BE2C (cell line): ENCODE data around the gene HS3ST5.

Experiments used
- DNase-seq: peaks from one replicate; pipeline ENCODE4 v3.0.0-alpha.2; 2020
- H3K27me3 ChIP-seq: fragments of 250-450 bp; sonication (Bioruptor Pico); 2 replicates; pipeline ENCODE4 v1.5.1; 2020; ENCODE audit warnings: mild to moderate bottlenecking
- H3K36me3 ChIP-seq: fragments of 250-450 bp; sonication (Bioruptor Pico); 2 replicates; pipeline ENCODE4 v1.5.1; 2020; ENCODE audit warnings: mild to moderate bottlenecking
- H3K4me1 ChIP-seq: fragments of 250-450 bp; sonication (Bioruptor Pico); 2 replicates; pipeline ENCODE4 v1.5.1; 2020
- H3K4me3 ChIP-seq: 2 replicates; pipeline ENCODE4 v1.5.1; 2011; ENCODE audit warnings: low read depth, low read length
- H3K9me3 ChIP-seq: fragments of 250-450 bp; sonication (Bioruptor Pico); 2 replicates; pipeline ENCODE4 v1.5.1; 2020
- TF ChIP-seq, protein P1 (sequence below): IDR thresholded peaks from 2 replicates; pipeline ENCODE4 v1.5.1; 2012; ENCODE audit warnings: mild to moderate bottlenecking, low read depth, low read length

HS3ST5 gene

GRCh38 chr6:114115652-114116051 lies 227.2 kb downstream of the HS3ST5 start:
- H3K4me3 ChIP-seq = no peak overlapping the region
- no peaks in the 10 kb centered on the region for H3K27me3 ChIP-seq
- H3K4me1 ChIP-seq = peaks cover 6% of the 10 kb centered on the region; the same call in 1 of the 2 replicates
- TF ChIP-seq, protein P1, sequence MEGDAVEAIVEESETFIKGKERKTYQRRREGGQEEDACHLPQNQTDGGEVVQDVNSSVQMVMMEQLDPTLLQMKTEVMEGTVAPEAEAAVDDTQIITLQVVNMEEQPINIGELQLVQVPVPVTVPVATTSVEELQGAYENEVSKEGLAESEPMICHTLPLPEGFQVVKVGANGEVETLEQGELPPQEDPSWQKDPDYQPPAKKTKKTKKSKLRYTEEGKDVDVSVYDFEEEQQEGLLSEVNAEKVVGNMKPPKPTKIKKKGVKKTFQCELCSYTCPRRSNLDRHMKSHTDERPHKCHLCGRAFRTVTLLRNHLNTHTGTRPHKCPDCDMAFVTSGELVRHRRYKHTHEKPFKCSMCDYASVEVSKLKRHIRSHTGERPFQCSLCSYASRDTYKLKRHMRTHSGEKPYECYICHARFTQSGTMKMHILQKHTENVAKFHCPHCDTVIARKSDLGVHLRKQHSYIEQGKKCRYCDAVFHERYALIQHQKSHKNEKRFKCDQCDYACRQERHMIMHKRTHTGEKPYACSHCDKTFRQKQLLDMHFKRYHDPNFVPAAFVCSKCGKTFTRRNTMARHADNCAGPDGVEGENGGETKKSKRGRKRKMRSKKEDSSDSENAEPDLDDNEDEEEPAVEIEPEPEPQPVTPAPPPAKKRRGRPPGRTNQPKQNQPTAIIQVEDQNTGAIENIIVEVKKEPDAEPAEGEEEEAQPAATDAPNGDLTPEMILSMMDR = no peak
- no peaks in the 10 kb centered on the region for H3K36me3 ChIP-seq
- no peaks in the 10 kb centered on the region for H3K9me3 ChIP-seq
- DNase-seq = no peak

DNA sequence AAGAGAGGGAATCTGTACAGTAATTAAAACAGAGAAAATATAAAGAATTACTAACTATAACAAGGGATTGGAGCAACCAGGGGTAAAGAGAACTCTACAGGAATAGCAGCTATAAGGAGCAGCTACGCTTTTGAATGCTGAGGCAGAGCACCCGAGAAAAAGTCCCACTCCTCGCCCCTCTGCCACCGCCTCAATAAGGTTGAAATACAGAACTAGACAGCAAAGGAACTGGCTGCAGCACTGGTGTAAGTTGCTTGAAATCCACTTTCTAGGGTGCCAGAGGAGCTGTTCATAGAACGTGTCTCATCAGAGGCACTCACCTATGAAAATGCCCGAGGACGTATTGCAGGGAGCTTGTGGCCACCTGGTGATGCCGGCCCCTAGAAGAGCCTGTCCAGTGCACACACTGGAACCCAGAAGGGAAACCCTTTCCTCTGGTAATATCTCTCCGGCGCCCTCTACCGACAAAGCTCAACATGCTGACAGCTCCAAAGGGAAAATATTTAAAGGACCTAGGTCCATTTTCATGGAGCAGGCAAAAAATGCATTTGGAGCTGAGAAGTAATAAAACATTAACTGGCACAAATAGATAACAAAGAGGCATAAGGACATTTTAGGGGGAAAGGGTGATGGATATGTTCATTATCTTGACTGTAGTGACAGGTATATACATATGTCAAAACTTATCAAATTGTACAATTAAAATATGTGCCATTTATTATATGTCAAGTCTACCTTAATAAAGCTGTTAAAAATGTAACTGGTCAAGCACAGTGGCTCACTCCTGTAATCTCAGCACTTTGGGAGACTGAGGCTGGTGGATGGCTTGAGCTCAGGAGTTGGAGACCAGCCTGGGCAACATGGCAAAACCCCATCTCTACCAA lies 234.5 kb downstream of the HS3ST5 start:
- Histone ChIP-seq H3K27me3 (no peaks in the 10 kb centered on the region), H3K4me3 (no peak overlapping the region), H3K36me3 (no peaks in the 10 kb centered on the region), H3K4me1 (peaks cover 11% of the 10 kb centered on the region; the same call in 1 of the 2 replicates), H3K9me3 (no peaks in the 10 kb centered on the region)
- TF ChIP-seq, protein P1 = peak; percentile 85
- peak; percentile 88 for DNase-seq

DNA sequence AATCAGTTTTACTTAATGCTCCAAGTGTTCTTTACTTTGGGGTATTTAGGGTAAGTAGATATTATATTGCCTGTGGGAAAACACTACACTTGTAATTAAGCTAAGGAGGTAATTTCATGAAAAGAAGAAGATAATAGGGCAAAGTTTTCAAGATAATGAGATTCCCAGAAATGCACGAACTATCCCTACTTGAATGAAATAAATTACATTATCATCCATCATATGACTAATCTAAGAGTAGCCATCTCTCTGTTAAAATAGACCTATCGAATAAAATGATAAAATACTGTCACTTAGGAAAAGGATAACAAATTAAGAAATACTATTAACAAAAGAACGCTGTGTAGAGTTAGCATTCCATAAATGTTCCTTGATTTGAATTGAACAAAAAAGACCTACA lies 236.8 kb downstream of the HS3ST5 start:
- no peak overlapping the region for H3K4me3 ChIP-seq
- H3K27me3 ChIP-seq = no peaks in the 10 kb centered on the region
- no peak for DNase-seq
- H3K4me1 ChIP-seq = peaks cover 11% of the 10 kb centered on the region; the same call in 1 of the 2 replicates
- TF ChIP-seq, protein P1 = no peak
- H3K9me3 ChIP-seq = no peaks in the 10 kb centered on the region
- no peaks in the 10 kb centered on the region for H3K36me3 ChIP-seq

- peaks cover 19% of the 10 kb centered on the region for H3K4me1 ChIP-seq
- no peaks in the 10 kb centered on the region for H3K27me3 ChIP-seq
- H3K36me3 ChIP-seq = no peaks in the 10 kb centered on the region
- no peak overlapping the region for H3K4me3 ChIP-seq
- TF ChIP-seq, protein P1 = no peak
- DNase-seq = no peak
- no peaks in the 10 kb centered on the region for H3K9me3 ChIP-seq
Measured at GRCh38 chr6:114101255-114101654, 241.6 kb downstream of the HS3ST5 start.

- no peaks in the 10 kb centered on the region for H3K9me3 ChIP-seq
Measured at GRCh38 chr6:114100215-114100994, 242.4 kb downstream of the HS3ST5 start.

More at GRCh38 chr6:114100215-114100994, 242.4 kb downstream of the HS3ST5 start:
- Histone ChIP-seq H3K27me3 (no peaks in the 10 kb centered on the region), H3K4me1 (peaks cover 17% of the 10 kb centered on the region), H3K36me3 (no peaks in the 10 kb centered on the region; the same call in 1 of the 2 replicates), H3K4me3 (no peak overlapping the region)
- TF ChIP-seq, protein P1 = no peak
- DNase-seq = no peak
